ENCODE results near the gene MOCS3. TPM values are rescaled to one million over a fixed set of nuclear protein-coding genes. Genes with fewer than 3 reads are reported as not detected.
"Not testable (repeated sequence)": the region's sequence is repeated elsewhere in the genome, so short reads cannot be mapped to it uniquely, and the experiment has no call there.

Gene MOCS3
- polyA plus RNA-seq, 4 donors: 3.2 to 5.1 (median 4.7) TPM

GRCh38 chr20:50931306-50932015 is 27.2 kb upstream of the MOCS3 start, which contains the start of gene ADNP:
TSS of gene ADNP (minus strand) at chr20:50931437. CDS start at chr20:50903996, 27,441 bp downstream.
- DNase-seq (ENCODE audit: low read depth in 4 of 4, low spot score in 3 of 4): peak; percentile 88 to 93 (median 92)

GRCh38 chr20:50932016-50932485 is 26.6 kb upstream of the MOCS3 start:
- DNase-seq (ENCODE audit: low read depth in 4 of 4, low spot score in 3 of 4): no peak

GRCh38 chr20:50932691-50933280 is 25.8 kb upstream of the MOCS3 start:
- DNase-seq (ENCODE audit: low read depth in 4 of 4, low spot score in 3 of 4): no peak

- DNase-seq (ENCODE audit: low read depth in 4 of 4, low spot score in 3 of 4): no peak
These were observed 25.0 kb upstream of the MOCS3 start for GRCh38 chr20:50933589-50933988.

- DNase-seq (ENCODE audit: low read depth in 4 of 4, low spot score in 3 of 4): no peak
These were observed 15.5 kb upstream of the MOCS3 start for GRCh38 chr20:50943069-50943468.

- DNase-seq (ENCODE audit: low read depth in 4 of 4, low spot score in 3 of 4): no peak
These were observed 10.4 kb upstream of the MOCS3 start for GRCh38 chr20:50948132-50948785.

- no peak for DNase-seq (ENCODE audit: low read depth in 4 of 4, low spot score in 3 of 4)
These were observed 5.4 kb upstream of the MOCS3 start for GRCh38 chr20:50953196-50953595.

- DNase-seq (ENCODE audit: low read depth in 4 of 4, low spot score in 3 of 4): no peak
These were observed 4.8 kb upstream of the MOCS3 start for GRCh38 chr20:50953821-50954220.

GRCh38 chr20:50957276-50957675 is 1.3 kb upstream of the MOCS3 start:
- DNase-seq (ENCODE audit: low read depth in 4 of 4, low spot score in 3 of 4): no peak

GRCh38 chr20:50957798-50958614 is 612 bp upstream of the MOCS3 start, which contains the start of gene DPM1:
TSS of gene DPM1 (minus strand) at chr20:50958532. CDS start at chr20:50958523, 9 bp downstream.
- peak in 1 of 4 donors; percentile 87 for DNase-seq (ENCODE audit: low read depth in 4 of 4, low spot score in 3 of 4)

- DNase-seq (ENCODE audit: low read depth in 4 of 4, low spot score in 3 of 4): no peak
These were observed 1.0 kb downstream of the MOCS3 start for GRCh38 chr20:50959543-50960126.

- DNase-seq (ENCODE audit: low read depth in 4 of 4, low spot score in 3 of 4): peak in 3 of 4 donors; percentile 24 to 62 (median 24)
These were observed 9.0 kb downstream of the MOCS3 start for GRCh38 chr20:50967586-50967985.

- no peak for DNase-seq (ENCODE audit: low read depth in 4 of 4, low spot score in 3 of 4)
These were observed 9.7 kb downstream of the MOCS3 start for GRCh38 chr20:50968289-50968688.

GRCh38 chr20:50969435-50969834 is 10.8 kb downstream of the MOCS3 start:
- DNase-seq (ENCODE audit: low read depth in 4 of 4, low spot score in 3 of 4): no peak

GRCh38 chr20:50969912-50970311 is 11.3 kb downstream of the MOCS3 start:
- DNase-seq (ENCODE audit: low read depth in 4 of 4, low spot score in 3 of 4): no peak

- no peak for DNase-seq (ENCODE audit: low read depth in 4 of 4, low spot score in 3 of 4)
These were observed 17.2 kb downstream of the MOCS3 start for GRCh38 chr20:50975701-50976330.

- no peak for DNase-seq (ENCODE audit: low read depth in 4 of 4, low spot score in 3 of 4)
These were observed 18.7 kb downstream of the MOCS3 start for GRCh38 chr20:50977066-50978021.

GRCh38 chr20:50978533-50978932 is 19.9 kb downstream of the MOCS3 start:
- not testable (repeated sequence) for DNase-seq (ENCODE audit: low read depth in 4 of 4, low spot score in 3 of 4)
